Uterus (tissue), 4 donors: ENCODE data around the gene UQCRH. TPM values are rescaled to one million over a fixed set of nuclear protein-coding genes. Genes with fewer than 3 reads are reported as not detected.
"Not testable (repeated sequence)": the region's sequence is repeated elsewhere in the genome, so short reads cannot be mapped to it uniquely, and the experiment has no call there.

Source experiments
- DNase-seq, 2 donors: peaks; one replicate each; pipeline ENCODE4 v3.0.0-alpha.2; 2019 to 2020
- H3K27ac ChIP-seq, 2 donors: fragments of 200-600 bp; sonication (generic); 1 replicate in 1 of 2; 2 replicates in 1 of 2; pipeline ENCODE4 v1.5.1; 2016 to 2018
- H3K27me3 ChIP-seq, 2 donors: fragments of 200-600 bp; sonication (generic); one replicate each; pipeline ENCODE4 v1.5.1; 2018 to 2019; ENCODE audit warnings: control low read depth in 1 of 2
- H3K36me3 ChIP-seq, 2 donors: fragments of 200-600 bp; sonication (generic); one replicate each; pipeline ENCODE4 v1.5.1; 2019; ENCODE audit warnings: control low read depth in 1 of 2
- H3K4me1 ChIP-seq, 2 donors: fragments of 200-600 bp; sonication (generic); one replicate each; pipeline ENCODE4 v1.5.1; 2018 to 2019; ENCODE audit warnings: control low read depth in 1 of 2
- H3K4me3 ChIP-seq, 2 donors: fragments of 200-600 bp; sonication (generic); 1 replicate in 1 of 2; 2 replicates in 1 of 2; pipeline ENCODE4 v1.5.1; 2018 to 2019; ENCODE audit warnings: mild to moderate bottlenecking in 1 of 2
- H3K9me3 ChIP-seq, 2 donors: fragments of 200-600 bp; sonication (generic); one replicate each; pipeline ENCODE4 v1.5.1; 2019; ENCODE audit warnings: control low read depth in 1 of 2
- POLR2A ChIP-seq, 2 donors: fragments of 450-650 bp; IDR thresholded peaks; one replicate each; pipeline ENCODE4 v1.6.1; 2016; ENCODE audit warnings: antibody characterized with exemption in 2 of 2, mild to moderate bottlenecking in 1 of 2, moderate library complexity in 1 of 2
- intact Hi-C: fragments of 100-400 bp; cut with DNase I; formaldehyde crosslinking; loops from one replicate; pipeline ENCODE4 v1.15.1; 2023; ENCODE audit warnings: low total_unique reads
- total RNA-seq, 4 donors: library from RNA; depleted of rRNA in 3 of 4; stranded (reverse); fragments of >200 nt in 3 of 4; gene quantifications; one replicate each; pipeline versions ENCODE4 v1.1.0 to v1.2.4, GENCODE V29; 2014 to 2023
- TF ChIP-seq, protein P1 (sequence below), 4 experiments: fragments of 200-600 bp in 2 of 4; fragments of 450-650 bp in 2 of 4; sonication (generic) in 2 of 4; IDR thresholded peaks; one replicate each; pipeline ENCODE4 v1.5.1; 2016 to 2019; ENCODE audit warnings: antibody characterized with exemption in 4 of 4, mild to moderate bottlenecking in 2 of 4, moderate library complexity in 1 of 4
- donor health status: DM: yes; HTN: yes; CAD: no.

Gene UQCRH
- total RNA-seq, 4 donors from 2014 or later = 111 to 354 (median 296) TPM

GRCh38 chr1:46345281-46345680 lies 41.8 kb downstream of the UQCRH start:
- Histone ChIP-seq H3K36me3 (no peaks in the 10 kb centered on the region), H3K4me3 (no peak overlapping the region), H3K27ac (no peak overlapping the region), H3K4me1 (no peaks in the 10 kb centered on the region), H3K9me3 (no peaks in the 10 kb centered on the region), H3K27me3 (no peaks in the 10 kb centered on the region)
- intact Hi-C loops = no loop called here
- no peak for TF ChIP-seq POLR2A (IDR thresholded peaks at IDR 0.05)
- TF ChIP-seq, protein P1, sequence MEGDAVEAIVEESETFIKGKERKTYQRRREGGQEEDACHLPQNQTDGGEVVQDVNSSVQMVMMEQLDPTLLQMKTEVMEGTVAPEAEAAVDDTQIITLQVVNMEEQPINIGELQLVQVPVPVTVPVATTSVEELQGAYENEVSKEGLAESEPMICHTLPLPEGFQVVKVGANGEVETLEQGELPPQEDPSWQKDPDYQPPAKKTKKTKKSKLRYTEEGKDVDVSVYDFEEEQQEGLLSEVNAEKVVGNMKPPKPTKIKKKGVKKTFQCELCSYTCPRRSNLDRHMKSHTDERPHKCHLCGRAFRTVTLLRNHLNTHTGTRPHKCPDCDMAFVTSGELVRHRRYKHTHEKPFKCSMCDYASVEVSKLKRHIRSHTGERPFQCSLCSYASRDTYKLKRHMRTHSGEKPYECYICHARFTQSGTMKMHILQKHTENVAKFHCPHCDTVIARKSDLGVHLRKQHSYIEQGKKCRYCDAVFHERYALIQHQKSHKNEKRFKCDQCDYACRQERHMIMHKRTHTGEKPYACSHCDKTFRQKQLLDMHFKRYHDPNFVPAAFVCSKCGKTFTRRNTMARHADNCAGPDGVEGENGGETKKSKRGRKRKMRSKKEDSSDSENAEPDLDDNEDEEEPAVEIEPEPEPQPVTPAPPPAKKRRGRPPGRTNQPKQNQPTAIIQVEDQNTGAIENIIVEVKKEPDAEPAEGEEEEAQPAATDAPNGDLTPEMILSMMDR (IDR thresholded peaks at IDR 0.05) = no peak
- no peak for DNase-seq

- no peak overlapping the region for H3K4me3 ChIP-seq
- H3K27me3 ChIP-seq = no peaks in the 10 kb centered on the region
- TF ChIP-seq, protein P1 (IDR thresholded peaks at IDR 0.05) = no peak
- no peak for TF ChIP-seq POLR2A (IDR thresholded peaks at IDR 0.05)
- H3K36me3 ChIP-seq = no peaks in the 10 kb centered on the region
- intact Hi-C loops = no loop called here
- H3K27ac ChIP-seq = no peak overlapping the region
- H3K9me3 ChIP-seq = no peaks in the 10 kb centered on the region
- no peak for DNase-seq
- no peaks in the 10 kb centered on the region for H3K4me1 ChIP-seq
Observed at GRCh38 chr1:46352363-46352762, 48.9 kb downstream of the UQCRH start.

DNA sequence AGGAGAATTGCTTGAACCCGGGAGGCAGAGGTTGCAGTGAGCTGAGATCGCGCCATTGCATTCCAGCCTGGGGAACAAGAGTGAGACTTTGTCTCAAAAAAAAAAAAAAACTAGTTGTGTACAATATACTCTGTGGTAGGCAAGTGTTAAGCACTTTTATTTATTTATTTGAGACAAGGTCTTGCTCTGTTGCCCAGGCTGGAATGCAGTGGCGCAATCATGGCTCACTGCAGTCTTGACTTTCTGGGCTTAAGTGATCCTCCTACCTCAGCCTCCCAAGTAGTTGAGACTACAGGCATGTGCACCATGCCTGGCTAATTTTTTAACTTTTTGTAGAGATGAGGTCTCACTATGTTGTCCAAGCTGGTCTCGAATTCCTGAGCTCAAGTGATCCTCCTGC lies 52.4 kb downstream of the UQCRH start:
- H3K36me3 ChIP-seq, H3K4me3 ChIP-seq, H3K9me3 ChIP-seq, H3K27ac ChIP-seq, H3K27me3 ChIP-seq, intact Hi-C loops, DNase-seq, H3K4me1 ChIP-seq: not testable (repeated sequence)

- intact Hi-C loops = no loop called here
- no peaks in the 10 kb centered on the region for H3K36me3 ChIP-seq
- no peaks in the 10 kb centered on the region for H3K27me3 ChIP-seq
- TF ChIP-seq, protein P1 (IDR thresholded peaks at IDR 0.05) = no peak
- peaks cover 0 to 4% of the 10 kb centered on the region in 2 donors for H3K4me1 ChIP-seq
- DNase-seq = no peak
- no peaks in the 10 kb centered on the region for H3K9me3 ChIP-seq
- H3K27ac ChIP-seq = no peak overlapping the region
- no peak overlapping the region for H3K4me3 ChIP-seq
Observed at GRCh38 chr1:46362158-46362557, 58.7 kb downstream of the UQCRH start.

- no peak for TF ChIP-seq POLR2A (IDR thresholded peaks at IDR 0.05)
- TF ChIP-seq, protein P1 (IDR thresholded peaks at IDR 0.05) = no peak
Observed at GRCh38 chr1:46363121-46363520, 59.6 kb downstream of the UQCRH start.

DNA sequence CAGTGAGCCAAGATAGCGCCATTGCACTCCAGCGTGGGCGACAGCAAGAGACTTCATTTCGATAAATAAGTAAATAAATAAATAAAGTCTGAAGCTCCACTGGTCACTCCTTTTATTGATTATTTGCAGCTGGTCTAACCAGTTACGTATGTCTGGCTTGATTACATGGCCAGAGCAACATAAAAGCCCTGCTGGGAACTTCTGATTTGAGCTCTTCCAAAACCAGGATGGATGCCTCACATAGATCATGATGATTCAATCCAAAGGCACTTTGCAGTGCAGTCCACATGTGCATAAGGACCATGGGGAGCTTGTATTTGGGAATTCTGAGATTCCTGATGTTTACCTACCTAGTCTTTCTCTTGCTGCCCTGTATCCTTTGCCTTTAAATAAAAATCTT lies 61.1 kb downstream of the UQCRH start:
- DNase-seq = no peak
- intact Hi-C loops = no loop called here
- no peak overlapping the region for H3K27ac ChIP-seq
- no peak for TF ChIP-seq POLR2A (IDR thresholded peaks at IDR 0.05)
- TF ChIP-seq, protein P1 (IDR thresholded peaks at IDR 0.05) = no peak
- H3K9me3 ChIP-seq = no peaks in the 10 kb centered on the region
- no peaks in the 10 kb centered on the region for H3K27me3 ChIP-seq
- H3K4me3 ChIP-seq = no peak overlapping the region
- H3K36me3 ChIP-seq = no peaks in the 10 kb centered on the region
- H3K4me1 ChIP-seq = peaks cover 0 to 4% of the 10 kb centered on the region in 2 donors

More at GRCh38 chr1:46363121-46363520, 59.6 kb downstream of the UQCRH start:
- H3K4me1 ChIP-seq = peaks cover 0 to 4% of the 10 kb centered on the region in 2 donors
- no peaks in the 10 kb centered on the region for H3K9me3 ChIP-seq
- intact Hi-C loops = no loop called here
- H3K4me3 ChIP-seq = no peak overlapping the region
- H3K27ac ChIP-seq = no peak overlapping the region
- no peaks in the 10 kb centered on the region for H3K36me3 ChIP-seq
- no peaks in the 10 kb centered on the region for H3K27me3 ChIP-seq
- DNase-seq = no peak

- H3K27ac ChIP-seq, H3K4me3 ChIP-seq, H3K9me3 ChIP-seq, H3K27me3 ChIP-seq, H3K4me1 ChIP-seq, H3K36me3 ChIP-seq, intact Hi-C loops, DNase-seq: not testable (repeated sequence)
Observed at GRCh38 chr1:46365796-46366195, 62.3 kb downstream of the UQCRH start.
